ENCODE results near the gene SMDT1.
"Not testable (repeated sequence)": the region's sequence is repeated elsewhere in the genome, so short reads cannot be mapped to it uniquely, and the experiment has no call there.

Gene SMDT1

DNA sequence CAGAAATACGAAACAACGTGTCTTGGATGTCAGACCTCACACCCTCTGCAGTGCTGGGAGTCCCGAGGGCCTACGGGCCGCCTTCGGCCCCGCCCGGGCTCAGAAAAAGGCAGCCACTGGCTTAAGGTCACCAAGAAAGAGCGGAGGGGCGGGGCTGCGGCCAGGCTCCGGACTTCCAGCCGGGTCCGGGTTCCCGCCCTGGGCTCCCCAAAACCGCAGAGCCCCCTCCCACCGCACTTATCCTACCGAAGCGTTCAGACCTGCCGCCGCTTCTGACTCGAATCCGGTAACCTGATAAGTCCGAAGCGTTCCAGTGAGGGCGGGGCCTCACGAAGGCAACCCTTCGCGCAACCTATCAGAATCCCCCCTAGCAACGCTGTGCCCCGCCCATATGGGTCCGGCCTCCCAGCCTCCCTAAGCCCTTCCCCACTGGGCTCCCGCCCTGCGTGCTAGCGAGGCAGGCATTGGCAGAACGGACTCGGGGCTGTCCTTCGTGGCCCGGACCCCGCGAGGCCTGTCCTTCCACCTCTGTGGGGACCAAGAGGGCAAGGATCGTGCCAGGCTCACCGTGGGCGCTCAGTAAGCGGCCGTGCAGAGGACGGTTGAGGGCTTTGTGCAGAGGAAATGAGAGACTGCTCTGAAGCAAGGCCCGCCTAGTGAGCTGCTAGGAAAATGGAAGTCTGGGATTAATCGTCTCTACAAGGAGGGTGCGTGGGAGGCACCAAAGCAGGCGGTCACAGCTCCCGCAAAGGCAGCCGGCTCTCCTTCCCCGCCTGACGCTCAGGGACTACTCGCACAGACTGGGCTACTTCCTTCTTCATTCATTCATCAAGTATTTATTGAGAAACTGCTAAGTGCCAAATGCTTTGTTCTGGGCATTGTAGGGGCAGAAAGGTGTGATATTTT, 8.7 kb upstream of the SMDT1 start, which contains the start of gene NAGA:
TSS of gene NAGA (minus strand) at position 296 of the 906 bp plus-strand sequence. CDS start 515 bp downstream, outside the sequence.
- in situ Hi-C loops (cut with MboI; ENCODE audit: low sequenced_read_pairs) = no loop called here

DNA sequence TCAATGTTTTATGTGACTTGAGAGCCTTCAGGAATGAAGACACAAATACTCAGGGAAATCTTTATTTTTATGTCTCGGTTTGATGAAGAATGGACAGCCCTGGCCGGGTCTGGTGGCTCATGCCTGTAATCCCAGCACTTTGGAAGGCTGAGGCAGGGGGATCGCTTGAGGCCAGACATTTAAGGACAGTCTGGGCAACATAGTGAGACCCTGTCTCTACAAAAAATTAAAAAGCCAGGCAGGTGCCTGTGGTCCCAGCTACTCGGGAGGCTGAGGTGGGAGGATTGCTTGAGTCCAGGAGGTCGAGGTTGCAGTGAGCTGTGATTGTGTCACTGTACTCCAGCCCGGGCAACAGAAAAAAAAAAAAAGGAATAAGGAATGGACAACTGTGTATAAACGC, 8.0 kb upstream of the SMDT1 start:
- in situ Hi-C loops (cut with MboI; ENCODE audit: low sequenced_read_pairs) = not testable (repeated sequence)

DNA sequence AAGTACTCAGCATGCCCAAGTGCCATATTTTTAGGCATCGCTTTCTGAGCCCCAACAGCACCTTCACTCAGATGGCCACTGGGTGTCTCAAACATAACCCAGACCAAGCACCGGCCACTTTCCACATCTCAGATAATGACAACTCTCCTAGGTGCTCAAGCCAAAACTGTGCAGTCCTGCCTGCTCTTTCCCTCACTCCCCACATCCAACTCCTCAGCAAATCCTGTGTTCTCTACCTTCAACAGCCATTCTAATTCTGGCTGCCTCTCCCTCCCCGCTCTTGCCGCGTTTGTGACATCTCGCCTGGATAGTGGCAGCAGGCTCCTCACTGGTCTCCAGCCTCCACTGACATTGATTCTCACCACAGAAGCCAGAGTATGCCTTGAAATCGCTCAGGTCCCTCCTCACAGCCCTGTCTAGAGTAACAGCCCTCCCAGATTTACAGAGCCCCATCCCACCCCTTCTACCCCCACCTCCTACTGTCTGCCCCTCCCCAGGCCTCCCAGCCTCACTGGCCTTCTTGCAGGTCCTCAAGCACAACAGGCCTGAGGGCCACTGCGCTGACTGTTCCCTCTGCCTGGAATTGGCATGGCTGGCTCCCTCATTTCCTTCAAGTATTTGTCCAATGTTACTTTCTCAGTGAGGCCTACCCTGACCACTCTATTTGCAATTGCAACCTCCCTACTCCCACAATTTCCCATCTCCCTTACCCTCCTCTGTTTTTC, 6.7 kb upstream of the SMDT1 start:
- in situ Hi-C loops (cut with MboI; ENCODE audit: low sequenced_read_pairs) = no loop called here

DNA sequence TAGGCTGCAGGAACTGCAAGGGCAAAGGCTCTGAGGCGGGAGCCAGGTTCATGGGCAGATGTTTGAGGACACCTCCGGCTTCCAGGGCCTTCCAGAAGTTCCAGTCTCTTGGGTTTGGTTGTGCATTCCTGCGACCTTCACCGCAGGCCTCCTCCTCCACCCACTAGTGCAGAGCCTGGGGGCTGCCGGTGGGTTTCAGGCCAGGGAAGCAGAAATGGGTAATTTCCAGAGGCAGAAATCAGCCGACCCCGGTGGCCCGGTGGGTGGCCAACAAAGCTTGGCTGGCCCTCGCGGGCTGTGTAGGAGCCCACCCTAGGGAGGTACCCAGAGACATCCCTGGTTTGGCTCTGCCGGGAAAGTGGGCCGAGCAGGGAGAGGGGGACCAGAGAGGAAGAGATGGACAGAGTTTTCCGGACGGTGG, 5.9 kb upstream of the SMDT1 start:
- in situ Hi-C loops (cut with MboI; ENCODE audit: low sequenced_read_pairs) = no loop called here

DNA sequence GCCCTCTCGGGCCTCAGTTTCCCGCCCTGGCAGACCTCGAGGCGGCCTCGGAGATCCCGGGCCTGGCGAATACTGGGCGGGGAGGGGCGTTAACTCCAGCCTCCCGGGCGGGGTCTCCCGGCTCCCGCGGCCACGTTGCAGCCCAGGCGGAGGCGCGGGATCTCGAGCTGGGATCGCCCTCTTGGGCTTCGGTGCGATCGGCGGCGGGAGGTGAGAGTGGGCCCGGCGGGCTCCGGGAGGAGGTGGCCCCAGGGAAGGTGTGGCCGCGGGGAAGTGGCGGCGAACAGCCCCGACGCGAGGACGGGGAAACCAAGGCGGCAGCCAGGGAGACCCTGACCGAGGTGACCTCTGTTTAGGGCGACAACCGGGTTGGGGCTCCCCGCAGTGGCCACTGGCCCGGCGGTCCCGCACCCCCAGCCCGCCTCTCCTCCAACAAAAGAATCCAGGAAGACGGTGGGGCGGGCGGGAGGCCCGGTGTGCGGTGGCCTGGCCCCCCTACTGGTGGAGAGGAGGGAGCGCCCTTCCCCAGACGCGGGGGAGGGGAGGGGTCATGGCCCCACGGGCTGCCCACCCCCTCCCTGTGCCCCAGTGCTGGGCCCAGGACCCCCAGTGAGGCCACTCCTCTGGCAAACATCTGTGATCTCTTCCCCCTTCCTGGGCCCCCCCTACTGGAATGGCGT, 5.2 kb upstream of the SMDT1 start, which contains the start of gene PHETA2:
TSS of gene PHETA2 (plus strand) at position 117 of the 680 bp plus-strand sequence. CDS start 3,046 bp downstream, outside the sequence.
- in situ Hi-C loops (cut with MboI; ENCODE audit: low sequenced_read_pairs) = no loop called here

DNA sequence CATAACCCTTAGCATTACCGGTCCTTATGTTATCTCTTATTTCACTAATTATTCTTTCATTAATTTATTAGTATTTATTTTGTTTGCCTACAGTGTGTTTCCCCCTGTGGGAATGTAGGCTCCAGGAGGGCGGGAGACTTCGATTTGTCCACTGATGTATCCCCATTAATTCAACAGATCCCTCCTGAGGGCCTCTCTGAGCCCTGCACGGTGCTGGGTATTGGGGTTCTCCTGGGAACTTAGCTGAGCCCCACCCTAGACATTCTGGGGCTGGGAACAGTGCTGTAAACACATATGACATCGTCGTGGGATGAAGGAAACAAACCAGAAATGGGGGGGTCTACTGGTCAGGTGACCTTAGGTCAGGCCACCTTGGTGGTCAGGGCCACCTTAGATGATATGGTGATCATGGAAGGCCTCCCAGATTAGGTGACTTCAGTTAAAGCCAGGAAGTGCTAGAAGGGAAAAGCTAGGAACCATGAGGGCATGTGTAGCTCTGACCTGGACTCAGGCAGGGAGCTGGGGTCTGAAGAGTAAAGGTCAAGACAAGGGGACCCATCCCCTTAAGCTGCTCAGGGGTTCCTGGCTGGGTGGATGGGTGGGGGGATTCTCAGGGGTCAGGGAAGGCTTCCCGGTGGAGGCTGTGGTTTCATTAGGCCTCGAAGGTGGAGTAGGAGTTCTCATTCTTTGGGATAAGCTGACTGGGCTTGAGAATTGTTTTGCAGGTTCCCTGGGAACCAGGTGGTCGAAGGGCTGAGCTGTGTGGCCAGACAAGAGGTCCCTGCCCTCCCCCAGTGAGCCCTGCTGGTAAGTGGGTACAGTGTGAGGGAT, 4.4 kb upstream of the SMDT1 start:
- in situ Hi-C loops (cut with MboI; ENCODE audit: low sequenced_read_pairs) = no loop called here

DNA sequence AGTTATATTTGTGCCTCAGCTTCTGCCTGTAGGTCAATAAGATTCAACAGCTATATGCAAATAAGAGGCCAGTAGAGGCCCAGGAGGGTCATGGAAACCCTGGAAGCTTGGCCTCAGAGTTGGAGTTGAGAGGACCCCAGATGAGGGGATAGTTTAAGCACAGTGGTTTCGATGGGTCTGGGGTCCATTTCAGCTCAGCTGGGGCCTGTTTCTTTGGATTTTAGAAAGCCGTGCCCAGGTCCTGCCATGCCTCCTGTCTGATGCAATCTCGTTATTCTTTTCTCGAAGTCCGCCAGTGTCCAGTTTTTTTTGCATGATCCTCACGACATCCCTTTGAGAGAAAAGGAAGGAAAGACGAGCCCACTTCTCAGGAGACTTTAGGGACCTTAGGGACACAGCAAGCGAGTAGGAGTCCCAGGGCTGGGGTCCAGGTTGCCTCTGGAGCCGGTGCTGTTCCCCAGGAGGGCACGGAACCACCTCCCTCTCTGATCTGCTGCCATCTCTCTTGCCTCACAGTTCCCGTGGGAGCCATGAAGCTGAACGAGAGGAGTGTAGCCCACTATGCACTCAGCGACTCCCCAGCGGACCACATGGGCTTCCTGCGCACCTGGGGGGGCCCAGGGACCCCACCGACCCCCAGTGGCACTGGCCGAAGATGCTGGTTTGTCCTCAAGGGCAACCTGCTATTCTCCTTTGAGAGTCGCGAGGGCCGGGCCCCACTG, 2.6 kb upstream of the SMDT1 start:
- in situ Hi-C loops (cut with MboI; ENCODE audit: low sequenced_read_pairs) = no loop called here

DNA sequence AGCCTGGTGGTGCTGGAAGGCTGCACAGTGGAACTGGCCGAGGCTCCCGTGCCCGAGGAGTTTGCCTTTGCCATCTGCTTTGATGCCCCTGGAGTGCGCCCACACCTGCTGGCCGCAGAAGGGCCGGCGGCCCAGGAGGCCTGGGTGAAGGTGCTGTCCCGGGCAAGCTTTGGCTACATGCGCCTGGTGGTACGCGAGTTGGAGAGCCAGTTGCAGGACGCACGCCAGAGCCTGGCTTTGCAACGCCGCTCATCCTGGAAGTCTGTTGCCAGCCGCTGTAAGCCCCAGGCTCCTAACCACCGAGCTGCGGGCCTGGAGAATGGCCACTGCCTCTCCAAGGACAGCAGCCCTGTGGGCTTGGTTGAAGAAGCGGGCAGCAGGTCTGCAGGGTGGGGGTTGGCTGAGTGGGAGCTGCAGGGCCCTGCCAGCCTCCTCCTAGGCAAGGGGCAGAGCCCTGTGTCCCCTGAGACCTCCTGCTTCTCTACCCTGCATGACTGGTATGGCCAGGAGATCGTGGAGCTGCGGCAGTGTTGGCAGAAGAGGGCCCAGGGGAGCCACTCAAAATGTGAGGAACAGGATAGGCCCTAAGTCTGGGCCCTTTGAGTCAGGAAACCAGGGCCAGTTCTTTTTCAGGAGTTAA, 1.9 kb upstream of the SMDT1 start:
- in situ Hi-C loops (cut with MboI; ENCODE audit: low sequenced_read_pairs) = no loop called here

DNA sequence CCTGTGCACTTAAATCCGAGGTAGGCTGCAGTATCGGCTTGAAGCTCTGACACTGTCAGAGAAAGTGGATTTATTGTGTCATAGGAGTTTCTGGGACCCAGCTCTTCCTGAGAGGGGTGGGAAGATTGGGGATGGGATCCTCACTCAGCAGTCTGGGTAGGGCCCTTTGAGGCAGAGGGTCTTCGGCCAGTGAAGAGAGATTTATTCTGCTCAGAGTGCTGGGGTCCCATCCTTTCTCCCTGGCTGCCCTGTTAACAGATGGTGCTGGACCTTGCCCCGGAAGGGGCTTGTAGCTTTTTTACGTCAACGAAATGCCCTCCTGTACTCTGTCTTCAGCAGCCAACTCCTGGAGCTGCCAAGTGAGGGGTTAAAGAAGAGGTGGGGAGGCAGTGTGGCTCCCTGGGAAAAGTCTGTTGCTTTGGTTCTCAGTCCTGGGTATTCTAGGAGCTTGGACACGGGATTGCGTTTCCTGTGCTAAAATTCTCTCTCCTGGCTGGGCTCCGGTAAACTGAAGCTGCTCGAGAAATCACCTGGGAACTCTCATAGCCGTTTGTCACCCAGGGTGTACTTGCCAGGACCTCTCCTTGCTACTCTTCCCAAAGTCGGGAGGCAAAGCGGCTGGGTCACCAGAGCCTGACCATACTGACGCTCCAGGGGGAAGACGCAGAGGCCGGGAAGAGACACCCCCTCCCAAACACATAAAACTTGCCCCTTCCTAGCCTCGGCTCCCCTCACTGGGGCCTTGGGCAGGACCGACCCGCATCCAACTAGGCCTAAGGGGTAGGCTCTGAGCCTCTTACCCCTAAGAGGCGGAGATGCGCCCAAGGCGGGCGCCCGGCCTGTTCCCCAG, 806 bp upstream of the SMDT1 start:
- in situ Hi-C loops (cut with MboI; ENCODE audit: low sequenced_read_pairs) = no loop called here

DNA sequence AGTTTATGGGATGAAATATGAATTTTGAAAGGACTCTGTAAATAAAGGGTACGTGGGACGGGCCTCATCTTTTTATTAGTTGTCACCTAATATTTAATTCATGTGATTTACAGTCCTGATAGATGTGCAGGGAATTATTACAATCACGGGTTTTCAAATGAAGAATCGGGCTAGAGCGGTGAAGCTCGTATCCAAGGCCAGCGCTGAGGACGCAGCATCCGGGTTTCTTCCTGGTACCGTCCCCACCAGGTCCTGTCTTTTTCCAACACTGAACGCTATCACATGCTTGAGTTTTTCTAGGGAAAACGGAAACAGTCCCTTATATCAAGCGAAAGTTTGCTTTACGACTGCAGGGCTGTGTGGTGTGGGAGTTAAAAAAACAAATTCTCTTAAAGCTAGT, 787 bp downstream of the SMDT1 start:
- in situ Hi-C loops (cut with MboI; ENCODE audit: low sequenced_read_pairs) = no loop called here

DNA sequence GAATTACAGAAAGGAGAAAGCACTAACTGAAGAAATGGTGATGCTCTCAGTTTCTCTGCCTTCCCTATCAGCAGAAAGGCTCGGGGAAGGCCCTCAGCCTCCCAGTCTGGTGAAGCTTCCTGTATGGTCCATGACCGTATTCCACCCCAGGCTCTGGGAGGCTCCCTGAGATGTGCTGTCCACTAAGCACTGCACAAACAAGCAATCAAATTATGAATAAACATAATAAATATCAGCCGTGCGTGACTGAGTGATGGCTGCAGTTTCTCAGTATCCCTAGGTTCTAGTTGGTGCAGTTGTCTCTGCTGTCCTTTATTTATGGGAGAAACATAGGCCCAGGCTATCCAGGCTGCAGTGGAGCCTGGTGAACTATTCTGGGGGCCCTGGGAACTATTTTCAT, 3.6 kb downstream of the SMDT1 start:
- in situ Hi-C loops (cut with MboI; ENCODE audit: low sequenced_read_pairs) = no loop called here

DNA sequence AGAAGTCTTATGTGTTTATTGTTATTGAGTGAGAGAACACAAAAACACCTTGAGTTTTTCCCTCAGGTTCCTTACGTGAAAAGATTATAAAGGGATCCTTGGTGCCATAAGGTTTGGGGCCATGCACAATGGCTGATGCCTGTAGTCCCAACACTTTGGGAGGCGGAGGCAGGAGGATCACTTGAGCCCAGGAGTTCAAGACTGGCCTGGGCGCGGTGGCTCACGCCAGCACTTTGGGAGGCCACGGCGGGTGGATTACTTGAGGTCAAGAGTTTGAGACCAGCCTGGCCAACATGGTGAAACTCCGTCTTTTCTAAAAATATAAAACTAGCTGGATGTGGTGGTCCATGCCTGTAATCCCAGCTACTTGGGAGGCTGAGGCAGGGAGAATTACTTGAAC, 5.4 kb downstream of the SMDT1 start:
- in situ Hi-C loops (cut with MboI; ENCODE audit: low sequenced_read_pairs) = no loop called here

DNA sequence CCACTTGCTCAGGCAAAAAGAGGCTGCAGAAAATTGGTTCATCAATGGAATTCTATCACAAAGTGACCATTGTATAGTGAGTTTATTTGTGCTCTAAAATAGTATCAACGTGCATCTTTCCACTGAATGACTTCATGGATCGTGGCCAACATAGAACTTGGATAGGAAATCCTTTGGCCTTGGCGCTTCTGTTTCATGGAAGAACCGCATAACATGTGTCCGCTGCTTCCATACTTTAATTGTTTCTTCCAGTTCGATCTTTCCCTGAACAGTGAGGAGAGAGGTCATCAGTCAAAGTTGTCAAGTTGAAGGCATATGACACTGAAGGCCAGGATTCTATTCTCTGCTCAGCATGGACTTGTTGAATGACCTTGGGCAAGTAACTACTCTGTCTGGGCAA, 6.6 kb downstream of the SMDT1 start:
- in situ Hi-C loops (cut with MboI; ENCODE audit: low sequenced_read_pairs) = no loop called here

DNA sequence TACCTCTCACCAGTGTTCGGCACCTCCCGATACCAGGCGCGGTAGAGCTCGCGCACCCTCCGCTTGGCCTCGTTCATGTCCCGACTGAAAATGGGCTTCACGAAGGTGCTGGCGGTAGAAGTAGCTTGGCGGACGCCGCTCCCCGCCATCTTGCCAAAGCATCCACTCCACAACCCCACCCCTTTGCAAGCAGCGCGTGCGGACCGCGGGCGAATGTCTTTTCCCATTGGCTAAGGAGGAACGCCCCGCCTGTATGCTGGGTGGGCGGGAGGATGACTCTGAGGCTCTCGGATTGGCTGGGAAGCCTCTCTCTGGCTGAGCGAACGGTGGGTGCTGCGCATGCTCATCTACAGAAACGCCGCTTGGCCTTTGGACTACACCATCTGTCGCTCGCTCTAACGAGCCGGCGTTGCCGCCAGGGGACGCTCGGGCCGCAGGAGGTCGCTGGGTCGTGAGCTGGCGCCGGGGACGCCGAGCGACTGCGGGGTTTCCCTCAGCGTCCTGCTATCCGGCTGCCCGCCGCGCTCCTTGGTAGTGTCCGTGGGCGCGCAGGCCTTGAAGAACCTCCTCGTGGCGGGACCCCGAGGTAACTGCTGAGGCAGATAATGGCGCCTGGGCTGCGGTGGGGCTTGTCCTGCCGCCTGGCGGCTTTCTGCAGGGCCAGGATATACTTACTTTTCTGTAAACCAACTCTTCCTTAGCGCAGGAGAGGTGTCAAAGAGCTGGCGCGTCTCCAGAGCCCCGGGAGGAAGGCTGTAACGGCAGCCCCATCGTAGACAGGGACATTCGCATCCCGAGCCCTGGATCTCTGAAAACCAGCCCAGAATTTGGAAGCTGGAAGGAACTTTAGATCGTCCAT, 11.3 kb downstream of the SMDT1 start, which contains the start of gene NDUFA6:
TSS of gene NDUFA6 (minus strand) at position 177 of the 859 bp plus-strand sequence. CDS start at position 149, 28 bp downstream.
- in situ Hi-C loops (cut with MboI; ENCODE audit: low sequenced_read_pairs) = no loop called here

DNA sequence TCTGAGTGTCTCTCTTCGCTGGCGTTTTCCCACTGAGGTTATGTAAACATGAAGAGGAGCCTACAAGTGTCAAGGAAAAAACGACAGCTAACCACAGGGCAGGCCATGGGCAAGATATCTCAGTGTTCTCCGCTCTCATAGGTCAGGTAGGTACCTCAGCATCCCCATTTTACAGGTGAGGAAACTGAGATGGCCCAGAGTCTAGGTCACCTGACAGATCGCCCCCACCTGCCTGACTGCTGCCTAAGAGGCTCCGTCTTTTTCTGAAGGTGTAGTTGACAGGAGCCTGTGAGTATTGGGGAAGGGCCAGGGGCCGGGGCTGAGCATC, 11.9 kb downstream of the SMDT1 start:
- in situ Hi-C loops (cut with MboI; ENCODE audit: low sequenced_read_pairs) = no loop called here

DNA sequence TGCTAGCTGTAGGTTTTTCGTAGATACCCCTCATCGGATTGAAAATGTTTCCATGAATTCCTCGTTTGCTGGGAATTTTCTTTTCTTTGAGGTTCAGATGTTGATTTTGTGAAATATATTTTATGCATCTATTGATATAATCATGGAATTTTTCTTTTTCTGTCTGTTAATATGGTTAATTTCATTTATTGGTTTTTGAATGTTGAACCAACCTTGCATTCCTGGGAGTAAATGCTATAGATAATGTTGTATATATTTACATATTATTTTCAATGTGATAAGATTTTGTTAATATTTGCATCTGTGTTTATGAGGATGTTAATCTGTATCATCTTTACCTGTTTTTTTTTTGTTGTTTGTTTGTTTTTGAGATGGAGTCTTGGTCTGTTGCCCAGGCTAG, 21.7 kb downstream of the SMDT1 start:
- in situ Hi-C loops (cut with MboI; ENCODE audit: low sequenced_read_pairs) = no loop called here

DNA sequence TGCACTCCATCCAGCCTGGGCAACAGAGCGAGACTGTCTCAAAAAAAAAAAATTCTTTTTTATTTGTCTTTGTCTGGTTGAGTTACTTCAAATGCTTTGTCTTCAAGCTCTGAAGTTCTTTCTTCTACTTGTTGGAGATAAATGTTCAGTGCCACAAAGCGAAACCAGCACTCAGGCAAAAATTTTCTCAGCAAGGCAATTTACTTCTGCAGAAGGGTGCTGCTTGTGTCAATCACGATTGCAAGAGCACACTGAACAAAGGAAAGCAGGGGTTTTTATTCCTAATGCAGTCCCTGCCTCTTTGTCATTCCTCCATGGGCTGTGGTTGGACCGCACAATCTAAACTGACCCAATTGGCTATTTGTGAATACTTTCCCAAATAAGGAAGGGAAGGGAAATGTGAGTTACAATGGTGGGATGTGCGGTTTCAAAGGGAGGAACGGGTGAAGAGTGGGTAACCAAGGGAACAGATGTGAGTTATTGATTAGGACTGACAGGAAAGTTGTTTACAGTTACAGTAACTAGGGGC, 24.9 kb downstream of the SMDT1 start:
- in situ Hi-C loops (cut with MboI; ENCODE audit: low sequenced_read_pairs) = not testable (repeated sequence)

All from HL-60/S4 treated with retinoic acid at 250 ng/mL for 4 days and 3 days (cell line).